Measurements from ENCODE around the gene SLC25A45. TPM values are rescaled to one million over a fixed set of nuclear protein-coding genes. Genes with fewer than 3 reads are reported as not detected.

The SLC25A45 gene
- polyA plus RNA-seq, 1 donor (not counting 4 experiments of a cell fraction or from before 2014, with no cell fraction given) = 0.20 TPM

GRCh38 chr11:65377777-65378176, 4.7 kb downstream of the SLC25A45 start:
- H2AFZ ChIP-seq (ENCODE audit: control insufficient read depth, low read length) = no peak overlapping the region
- no peaks in the 10 kb centered on the region for H3K27me3 ChIP-seq (ENCODE audit: control insufficient read depth, extremely low read depth, insufficient read depth, low read length)
- no peak overlapping the region for H3K27ac ChIP-seq (ENCODE audit: control insufficient read depth, insufficient read depth, low read length)
- H3K9me1 ChIP-seq (ENCODE audit: control insufficient read depth, extremely low read depth, insufficient read depth, low read length) = no peaks in the 10 kb centered on the region
- no peaks in the 10 kb centered on the region for H3K79me2 ChIP-seq (ENCODE audit: control insufficient read depth, insufficient read depth, low read length)
- DNase-seq (ENCODE audit: low read depth, low spot score) (no peak), FAIRE-seq (no peak)
- no peaks in the 10 kb centered on the region for H3K9me3 ChIP-seq (ENCODE audit: control insufficient read depth, low read depth, low read length)
- TF ChIP-seq EZH2 (IDR thresholded peaks at IDR 0.05; ENCODE audit: low read length) (no peak), CTCF (optimal IDR thresholded peaks at IDR 0.05 in 1 of 3, IDR thresholded peaks at IDR 0.05 in 1 of 3, conservative IDR thresholded peaks at IDR 0.05 in 1 of 3; ENCODE audit: extremely low read depth in 1 of 3, insufficient read depth in 2 of 3, low read length in 3 of 3) (no peak)
- H3K4me3 ChIP-seq (ENCODE audit: control insufficient read depth in 2 of 3, extremely low read depth in 1 of 3, insufficient read depth in 2 of 3, low read depth in 1 of 3, low read length in 3 of 3) = no peak overlapping the region
- H3K4me2 ChIP-seq (ENCODE audit: control insufficient read depth, extremely low read depth, insufficient read depth, low read depth, low read length) = no peak overlapping the region
- H3K9ac ChIP-seq (ENCODE audit: control insufficient read depth, extremely low read depth, insufficient read depth, low read length) = no peak overlapping the region
- peaks cover 11% of the 10 kb centered on the region for H3K4me1 ChIP-seq (ENCODE audit: control insufficient read depth, extremely low read depth, insufficient read depth, low read length)
- no peaks in the 10 kb centered on the region for H3K36me3 ChIP-seq (ENCODE audit: control insufficient read depth in 2 of 2, extremely low read depth in 1 of 2, insufficient read depth in 2 of 2, low read length in 2 of 2)
- dilution Hi-C loops (cut with MboI; ENCODE audit: extremely low pct_ligation_motif_present, low sequenced_read_pairs) = no loop called here
- H4K20me1 ChIP-seq (ENCODE audit: control insufficient read depth, extremely low read depth, insufficient read depth, low read length) = no peaks in the 10 kb centered on the region

- FAIRE-seq (no peak), DNase-seq (ENCODE audit: low read depth, low spot score) (no peak)
- H3K79me2 ChIP-seq (ENCODE audit: control insufficient read depth, insufficient read depth, low read length) = no peaks in the 10 kb centered on the region
- no peak overlapping the region for H2AFZ ChIP-seq (ENCODE audit: control insufficient read depth, low read length)
- peaks cover 6% of the 10 kb centered on the region for H3K4me1 ChIP-seq (ENCODE audit: control insufficient read depth, extremely low read depth, insufficient read depth, low read length)
- no peaks in the 10 kb centered on the region for H3K9me1 ChIP-seq (ENCODE audit: control insufficient read depth, extremely low read depth, insufficient read depth, low read length)
- dilution Hi-C loops (cut with MboI; ENCODE audit: extremely low pct_ligation_motif_present, low sequenced_read_pairs) = no loop called here
- H3K4me3 ChIP-seq (ENCODE audit: control insufficient read depth in 2 of 3, extremely low read depth in 1 of 3, insufficient read depth in 2 of 3, low read depth in 1 of 3, low read length in 3 of 3) = no peak overlapping the region
- no peak overlapping the region for H3K4me2 ChIP-seq (ENCODE audit: control insufficient read depth, extremely low read depth, insufficient read depth, low read depth, low read length)
- H3K9me3 ChIP-seq (ENCODE audit: control insufficient read depth, low read depth, low read length) = no peaks in the 10 kb centered on the region
- H3K9ac ChIP-seq (ENCODE audit: control insufficient read depth, extremely low read depth, insufficient read depth, low read length) = no peak overlapping the region
- no peaks in the 10 kb centered on the region for H4K20me1 ChIP-seq (ENCODE audit: control insufficient read depth, extremely low read depth, insufficient read depth, low read length)
- H3K36me3 ChIP-seq (ENCODE audit: control insufficient read depth in 2 of 2, extremely low read depth in 1 of 2, insufficient read depth in 2 of 2, low read length in 2 of 2) = no peaks in the 10 kb centered on the region
- H3K27me3 ChIP-seq (ENCODE audit: control insufficient read depth, extremely low read depth, insufficient read depth, low read length) = no peaks in the 10 kb centered on the region
- TF ChIP-seq EZH2 (IDR thresholded peaks at IDR 0.05; ENCODE audit: low read length) = no peak
- TF ChIP-seq CTCF (optimal IDR thresholded peaks at IDR 0.05 in 1 of 3, IDR thresholded peaks at IDR 0.05 in 1 of 3, conservative IDR thresholded peaks at IDR 0.05 in 1 of 3; ENCODE audit: extremely low read depth in 1 of 3, insufficient read depth in 2 of 3, low read length in 3 of 3) = no peak
- H3K27ac ChIP-seq (ENCODE audit: control insufficient read depth, insufficient read depth, low read length) = no peak overlapping the region
These were observed 5.4 kb downstream of the SLC25A45 start for GRCh38 chr11:65377036-65377435.

Data from keratinocyte (primary cell).